Measurements from ENCODE around the gene CHSY1.
A peak's percentile ranks its signal among the peaks of the same experiment; 100 is the strongest.

CHSY1 gene

GRCh38 chr15:101209285-101209845 is 42.5 kb downstream of the CHSY1 start:
- DNase-seq: no peak

- DNase-seq: no peak
Measured at GRCh38 chr15:101207867-101208288, 44.0 kb downstream of the CHSY1 start.

- peak; percentile 83 for DNase-seq
Measured at GRCh38 chr15:101206176-101206591, 45.7 kb downstream of the CHSY1 start.

GRCh38 chr15:101204739-101205535 is 46.9 kb downstream of the CHSY1 start:
- DNase-seq: no peak

GRCh38 chr15:101203607-101204189 is 48.1 kb downstream of the CHSY1 start:
- DNase-seq: no peak

- DNase-seq: no peak
Measured at GRCh38 chr15:101203029-101203573, 48.7 kb downstream of the CHSY1 start.

GRCh38 chr15:101201411-101202174 is 50.3 kb downstream of the CHSY1 start:
- DNase-seq: no peak

- DNase-seq: no peak
Measured at GRCh38 chr15:101200181-101200580, 51.7 kb downstream of the CHSY1 start.

- no peak for DNase-seq
Measured at GRCh38 chr15:101198800-101199199, 53.0 kb downstream of the CHSY1 start.

- no peak for DNase-seq
Measured at GRCh38 chr15:101198031-101198575, 53.7 kb downstream of the CHSY1 start.

- DNase-seq: no peak
Measured at GRCh38 chr15:101194546-101195125, 57.2 kb downstream of the CHSY1 start.

GRCh38 chr15:101193806-101194545 is 57.9 kb downstream of the CHSY1 start:
- DNase-seq: no peak

GRCh38 chr15:101193120-101193644 is 58.7 kb downstream of the CHSY1 start:
- DNase-seq: no peak

GRCh38 chr15:101192081-101192480 is 59.8 kb downstream of the CHSY1 start:
- DNase-seq: no peak

GRCh38 chr15:101191242-101191641 is 60.6 kb downstream of the CHSY1 start:
- DNase-seq: no peak

- DNase-seq: no peak
Measured at GRCh38 chr15:101190092-101190595, 61.7 kb downstream of the CHSY1 start.

GRCh38 chr15:101189409-101190091 is 62.3 kb downstream of the CHSY1 start:
- no peak for DNase-seq

GRCh38 chr15:101188637-101189408 is 63.0 kb downstream of the CHSY1 start:
- DNase-seq: no peak

GRCh38 chr15:101187820-101188636 is 63.8 kb downstream of the CHSY1 start:
- no peak for DNase-seq
